HG02763 (cell line): ENCODE results near the gene TMC8.
A peak's percentile ranks its signal among the peaks of the same experiment; 100 is the strongest.

Experiments
- ATAC-seq: cut with Tn5 transposase; IDR thresholded peaks from one replicate; pipeline ENCODE4 v1.9.1; 2021; ENCODE audit warnings: mild to moderate bottlenecking, moderate library complexity; ENCODE audit not compliant: unreplicated experiment

TMC8 gene

GRCh38 chr17:78174346-78174869, 43.8 kb downstream of the TMC8 start:
- no peak for ATAC-seq

GRCh38 chr17:78174870-78175642, 44.5 kb downstream of the TMC8 start:
- ATAC-seq = no peak

- no peak for ATAC-seq
Measured at GRCh38 chr17:78175643-78175981, 45.0 kb downstream of the TMC8 start.

- no peak for ATAC-seq
Measured at GRCh38 chr17:78176548-78177025, 46.0 kb downstream of the TMC8 start.

- no peak for ATAC-seq
Measured at GRCh38 chr17:78179372-78179771, 48.8 kb downstream of the TMC8 start.

GRCh38 chr17:78180083-78180482, 49.5 kb downstream of the TMC8 start:
- no peak for ATAC-seq

- no peak for ATAC-seq
Measured at GRCh38 chr17:78180508-78180907, 49.9 kb downstream of the TMC8 start.

GRCh38 chr17:78182504-78182903, 51.9 kb downstream of the TMC8 start:
- no peak for ATAC-seq

- ATAC-seq = no peak
Measured at GRCh38 chr17:78183916-78184315, 53.3 kb downstream of the TMC8 start.

- no peak for ATAC-seq
Measured at GRCh38 chr17:78184351-78184750, 53.8 kb downstream of the TMC8 start.

GRCh38 chr17:78184868-78185267, 54.3 kb downstream of the TMC8 start:
- no peak for ATAC-seq

GRCh38 chr17:78185981-78186691, 55.6 kb downstream of the TMC8 start:
- ATAC-seq = no peak

GRCh38 chr17:78186692-78187595, 56.4 kb downstream of the TMC8 start, which contains the start of the genes AFMID and TK1:
Gene AFMID (plus strand): TSS chr17:78187362. CDS start chr17:78187371, 9 bp downstream.
Gene TK1 (minus strand): TSS chr17:78187052. CDS start chr17:78186994, 58 bp downstream.
- peak; percentile 89 for ATAC-seq
